Sigmoid colon (tissue), 3 donors: ENCODE measurements around the gene CEP250.

Experiments
- POLR2A ChIP-seq, 2 donors: fragments of 450-650 bp; IDR thresholded peaks; one replicate each; pipeline ENCODE4 v1.6.1; 2016; ENCODE audit warnings: antibody characterized with exemption in 2 of 2, mild to moderate bottlenecking in 2 of 2, moderate library complexity in 2 of 2
- TF ChIP-seq, protein P1 (sequence below), 4 experiments: fragments of 450-650 bp in 3 of 4; fragments of 200-600 bp in 1 of 4; IDR thresholded peaks; one replicate each; pipeline ENCODE4 v1.5.1; 2016 to 2019; ENCODE audit warnings: antibody characterized with exemption in 4 of 4, mild to moderate bottlenecking in 3 of 4, moderate library complexity in 2 of 4

DNA sequence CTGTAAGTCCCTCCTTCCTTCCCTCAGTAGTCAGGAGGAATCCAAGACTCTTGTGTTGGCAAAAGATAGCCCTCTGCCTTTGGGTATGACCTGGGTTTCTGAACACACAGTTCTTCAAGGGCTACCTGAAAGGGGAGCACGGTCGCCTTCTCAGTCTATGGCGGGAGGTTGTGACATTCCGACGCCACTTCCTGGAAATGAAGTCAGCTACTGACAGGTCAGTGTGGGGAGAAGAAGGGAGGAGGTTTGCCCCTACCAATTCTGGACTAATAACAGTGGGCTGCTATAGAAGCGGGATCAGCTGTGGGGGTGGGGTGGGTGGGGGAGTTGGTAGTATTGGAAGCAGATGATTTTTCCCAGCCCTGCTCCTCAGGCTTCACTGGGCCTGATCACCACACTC is 11.5 kb downstream of the CEP250 start:
- TF ChIP-seq, protein P1, sequence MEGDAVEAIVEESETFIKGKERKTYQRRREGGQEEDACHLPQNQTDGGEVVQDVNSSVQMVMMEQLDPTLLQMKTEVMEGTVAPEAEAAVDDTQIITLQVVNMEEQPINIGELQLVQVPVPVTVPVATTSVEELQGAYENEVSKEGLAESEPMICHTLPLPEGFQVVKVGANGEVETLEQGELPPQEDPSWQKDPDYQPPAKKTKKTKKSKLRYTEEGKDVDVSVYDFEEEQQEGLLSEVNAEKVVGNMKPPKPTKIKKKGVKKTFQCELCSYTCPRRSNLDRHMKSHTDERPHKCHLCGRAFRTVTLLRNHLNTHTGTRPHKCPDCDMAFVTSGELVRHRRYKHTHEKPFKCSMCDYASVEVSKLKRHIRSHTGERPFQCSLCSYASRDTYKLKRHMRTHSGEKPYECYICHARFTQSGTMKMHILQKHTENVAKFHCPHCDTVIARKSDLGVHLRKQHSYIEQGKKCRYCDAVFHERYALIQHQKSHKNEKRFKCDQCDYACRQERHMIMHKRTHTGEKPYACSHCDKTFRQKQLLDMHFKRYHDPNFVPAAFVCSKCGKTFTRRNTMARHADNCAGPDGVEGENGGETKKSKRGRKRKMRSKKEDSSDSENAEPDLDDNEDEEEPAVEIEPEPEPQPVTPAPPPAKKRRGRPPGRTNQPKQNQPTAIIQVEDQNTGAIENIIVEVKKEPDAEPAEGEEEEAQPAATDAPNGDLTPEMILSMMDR (IDR thresholded peaks at IDR 0.05): no peak
- no peak for TF ChIP-seq POLR2A (IDR thresholded peaks at IDR 0.05)
